ENCODE results near the gene PEG3.

The PEG3 gene

DNA sequence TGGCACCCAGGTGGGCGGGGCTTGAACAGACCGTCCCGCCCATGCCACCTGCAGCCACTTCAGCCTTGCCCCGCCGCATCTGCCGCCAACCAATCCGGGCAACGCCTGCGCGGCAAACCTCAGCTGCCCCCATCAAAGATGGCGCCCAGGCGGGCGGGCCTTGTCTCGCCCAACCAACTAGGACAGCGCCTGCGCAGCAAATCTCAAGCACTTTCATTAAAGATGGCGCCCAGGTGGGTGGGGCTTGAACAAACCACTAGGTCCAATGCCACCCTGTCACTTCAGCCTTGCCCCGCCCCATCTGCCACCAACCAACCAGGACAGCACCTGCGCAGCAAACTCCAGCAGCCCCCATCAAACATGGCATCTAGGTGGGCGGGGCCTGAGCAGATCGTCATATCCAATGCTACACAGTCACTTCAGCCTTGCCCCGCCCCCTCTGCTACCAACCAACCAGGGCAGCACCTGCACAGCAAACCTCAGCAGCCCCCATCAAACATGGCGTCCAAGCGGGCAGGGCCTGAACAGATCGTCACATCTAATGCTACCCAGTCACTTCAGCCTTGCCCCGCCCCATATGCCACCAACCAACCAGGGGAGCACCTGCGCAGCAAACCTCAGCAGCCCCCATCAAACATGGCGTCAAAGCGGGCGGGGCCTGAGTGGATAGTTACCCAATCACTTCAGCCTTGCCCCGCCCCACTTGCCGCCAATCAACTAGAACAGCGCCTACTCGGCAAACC, 1.4 kb downstream of the PEG3 start:
- no peak for DNase-seq

DNA sequence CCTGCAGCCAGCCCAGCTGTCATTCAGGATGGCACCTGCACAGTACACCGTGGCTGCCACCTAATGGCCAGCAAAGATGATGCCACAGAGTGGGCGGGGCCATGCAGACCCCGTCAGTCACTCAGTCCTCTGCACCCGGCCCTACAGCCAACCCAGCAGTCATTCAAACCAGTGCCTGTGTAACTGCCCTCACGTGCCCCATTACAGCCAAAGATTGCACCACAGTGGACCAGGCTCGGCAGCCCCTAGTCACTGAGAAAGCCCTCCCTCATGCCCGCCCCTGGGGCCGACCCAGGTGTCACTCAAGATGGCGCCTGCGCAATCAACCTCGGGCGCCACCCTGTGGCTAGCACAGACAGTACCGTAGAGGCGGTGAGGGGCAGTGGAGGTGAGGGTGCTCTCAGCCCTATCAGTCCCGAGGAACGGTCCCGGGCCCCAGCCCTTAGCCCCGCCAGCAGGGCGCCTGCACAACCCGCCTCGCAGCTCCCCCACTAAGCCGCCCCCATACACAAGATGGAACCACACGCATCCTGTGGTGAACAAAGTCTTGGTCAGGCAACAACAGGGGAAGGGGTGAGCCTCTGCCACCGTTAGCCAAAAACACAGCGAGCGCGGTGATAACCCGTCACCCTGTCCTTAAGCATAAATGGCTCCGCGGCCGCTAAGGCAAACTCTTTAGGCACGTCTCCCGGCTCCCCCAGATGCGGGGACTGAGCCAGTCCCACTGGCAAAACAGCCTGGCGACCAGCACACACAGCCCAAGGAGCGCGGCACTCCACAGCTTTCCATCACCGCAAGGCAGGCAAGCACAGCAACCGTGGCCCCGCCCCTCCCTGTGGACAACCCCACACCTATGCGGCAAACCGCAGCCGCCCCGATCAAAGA, 2.3 kb downstream of the PEG3 start:
- peak in 1 of 2 experiments; percentile 34 for DNase-seq

DNA sequence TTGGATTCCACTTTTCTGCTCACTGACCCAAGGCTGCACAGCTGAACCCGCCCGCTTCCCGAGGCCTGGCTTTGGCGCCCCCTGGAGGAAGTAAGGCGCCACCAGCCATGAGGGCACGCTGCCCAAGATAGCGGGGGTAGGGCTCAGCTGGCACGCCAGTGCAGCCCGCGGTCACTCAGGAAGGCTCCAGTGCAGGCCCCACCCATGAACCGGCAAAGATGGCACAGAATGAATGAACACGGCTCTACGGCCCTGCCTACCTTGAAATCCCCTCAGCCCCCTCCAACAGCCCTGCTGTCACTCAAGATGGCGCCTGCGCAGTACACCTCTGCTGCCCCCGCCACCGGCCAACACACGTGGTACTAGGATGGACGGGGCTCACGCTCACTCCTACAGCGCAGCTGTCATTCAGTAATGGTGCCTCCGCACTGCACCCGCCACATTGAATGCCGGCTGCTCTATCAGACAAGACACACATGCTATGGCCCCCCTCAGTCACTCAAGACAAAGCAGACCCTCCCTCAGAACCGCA, 3.0 kb downstream of the PEG3 start:
- peak; percentile 14 to 32 for DNase-seq

DNA sequence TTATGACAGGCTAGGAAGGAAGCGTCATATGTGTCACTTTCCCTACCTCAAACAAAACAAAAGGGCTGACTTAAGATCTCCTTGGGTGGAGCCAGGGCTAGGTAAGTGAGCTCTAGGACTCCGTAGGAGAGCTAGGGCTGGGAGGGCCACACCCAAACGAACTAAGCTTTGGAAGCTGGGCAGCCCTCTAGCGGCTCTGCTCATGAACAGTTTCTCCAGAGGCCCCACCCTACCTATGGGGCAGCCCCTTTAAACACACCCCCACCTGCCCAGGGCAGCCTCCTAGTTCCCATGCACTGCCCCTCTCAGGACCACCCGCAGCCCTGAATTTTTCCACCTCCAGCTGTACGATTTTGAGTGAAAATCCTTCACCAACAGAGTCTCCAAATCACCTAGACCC, 3.5 kb downstream of the PEG3 start:
- peak in 1 of 2 experiments; percentile 7 for DNase-seq

DNA sequence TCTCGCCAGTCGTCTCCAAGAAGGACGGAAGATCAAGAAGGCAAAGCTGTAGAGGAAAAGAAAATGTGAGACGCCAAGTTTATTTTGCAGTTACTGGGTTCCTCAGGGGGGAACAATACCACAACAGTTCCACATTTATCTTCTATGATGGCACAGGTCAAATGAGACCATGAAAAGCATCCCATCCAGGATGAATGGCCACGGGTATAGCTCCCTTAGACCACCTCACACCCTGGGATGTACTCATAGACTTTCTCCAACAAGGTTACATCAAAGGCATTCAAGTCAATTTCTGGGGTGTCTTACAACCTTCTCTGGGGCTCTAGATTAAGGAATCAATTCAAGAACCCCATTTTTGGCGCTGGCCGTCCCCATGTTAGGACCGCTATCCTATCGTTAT, 4.5 kb downstream of the PEG3 start:
- no peak for DNase-seq

DNA sequence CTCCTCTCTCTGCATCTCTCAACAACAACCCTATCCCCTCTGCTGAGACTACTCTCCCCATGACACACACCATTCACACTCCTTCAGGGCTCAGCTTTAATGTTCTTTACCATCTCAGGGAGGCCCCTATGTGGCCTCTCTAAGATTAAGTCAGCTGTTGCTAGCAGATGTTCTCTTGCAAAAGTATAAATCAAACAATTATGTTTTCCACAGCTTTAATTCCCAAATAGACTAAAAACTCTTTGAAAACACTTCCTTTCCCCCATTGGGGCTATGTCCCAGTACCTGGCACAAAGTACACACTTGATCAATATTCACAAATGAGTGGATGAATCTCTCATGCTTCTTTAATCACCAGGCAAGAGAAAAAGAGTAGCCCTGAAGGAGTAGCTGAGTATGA, 5.1 kb downstream of the PEG3 start:
- DNase-seq, result no peak

DNA sequence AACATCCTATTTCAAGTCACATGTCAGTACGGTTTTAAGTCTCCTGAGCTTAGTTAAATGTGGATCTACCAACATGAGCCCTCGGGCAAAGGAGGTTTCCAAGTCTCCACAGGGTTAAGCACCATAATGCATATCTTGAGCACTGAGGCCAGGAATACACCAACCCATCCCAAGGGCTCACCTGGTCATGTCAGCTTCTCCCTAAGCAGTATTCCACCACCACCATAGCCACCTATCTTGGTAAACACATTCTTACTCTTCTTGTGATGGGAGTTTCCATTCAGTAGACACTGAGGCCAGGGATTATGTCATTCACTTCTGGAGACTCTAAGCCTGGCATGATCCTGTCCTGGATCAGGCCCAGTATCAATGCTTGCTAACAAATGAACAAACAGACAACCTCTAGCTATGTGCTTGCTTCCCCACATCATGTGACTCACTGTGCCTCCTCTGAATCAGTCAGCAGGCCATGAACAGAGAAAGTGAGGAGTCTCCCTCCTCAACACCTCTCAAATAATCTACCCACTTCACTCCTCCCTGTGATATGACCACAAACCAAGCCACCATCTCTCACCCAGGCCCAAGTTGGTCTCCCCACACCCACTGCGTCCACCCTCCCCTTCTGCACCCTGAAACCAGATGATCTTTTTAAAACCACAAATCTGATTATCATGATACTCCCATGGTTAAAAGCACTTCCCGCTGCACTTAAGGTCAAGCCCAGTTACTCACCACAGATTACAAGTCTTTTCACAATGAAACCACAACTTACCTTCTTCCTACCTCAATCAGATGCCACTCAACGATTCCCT, 5.8 kb downstream of the PEG3 start:
- no peak for DNase-seq

DNA sequence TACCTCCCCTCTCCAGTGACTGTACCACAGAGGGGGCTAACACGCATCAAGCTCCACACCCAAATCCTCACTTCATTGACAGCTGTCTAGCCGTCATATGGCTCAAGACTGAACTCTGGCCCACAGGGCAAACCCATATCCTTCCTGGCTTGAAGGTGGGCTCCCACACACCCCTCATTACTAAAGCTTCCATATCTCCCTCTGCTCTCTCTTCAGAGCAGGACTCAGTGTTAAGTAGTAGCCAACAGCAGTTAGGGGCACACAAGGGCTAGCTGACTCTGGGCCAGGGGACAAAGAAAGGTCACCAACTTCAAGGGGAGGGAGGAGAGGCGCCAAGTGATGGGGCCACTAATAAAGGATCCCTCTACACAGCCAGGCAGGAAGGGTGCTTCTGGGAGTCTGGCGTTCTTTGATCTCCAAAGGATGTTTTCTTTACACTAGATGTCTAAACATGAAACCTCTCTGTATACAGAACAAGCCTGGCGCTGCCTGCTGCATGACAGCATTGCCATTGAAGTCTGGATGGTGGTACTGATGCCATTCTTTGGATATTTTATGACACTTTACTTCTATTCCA, 8.1 kb downstream of the PEG3 start:
- DNase-seq, result no peak

DNA sequence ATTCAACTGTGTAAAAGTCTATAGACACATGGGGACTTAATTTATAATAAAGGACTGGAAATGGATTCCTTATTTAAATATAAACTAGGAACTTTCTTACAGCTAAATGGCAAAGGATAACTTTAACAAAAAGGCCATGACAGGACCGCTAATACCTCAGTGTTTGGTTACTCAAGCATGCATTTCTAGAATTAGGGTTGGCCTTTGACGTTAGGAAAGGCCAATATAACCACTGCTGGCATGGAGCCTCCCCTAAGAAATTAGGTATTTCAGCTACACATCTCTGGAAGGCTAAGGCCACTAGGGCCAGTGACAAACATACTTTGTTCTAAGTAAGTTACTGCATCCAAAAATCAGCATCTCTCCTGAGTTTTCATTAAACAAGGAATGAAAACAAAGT, 9.3 kb downstream of the PEG3 start:
- DNase-seq, result no peak

DNA sequence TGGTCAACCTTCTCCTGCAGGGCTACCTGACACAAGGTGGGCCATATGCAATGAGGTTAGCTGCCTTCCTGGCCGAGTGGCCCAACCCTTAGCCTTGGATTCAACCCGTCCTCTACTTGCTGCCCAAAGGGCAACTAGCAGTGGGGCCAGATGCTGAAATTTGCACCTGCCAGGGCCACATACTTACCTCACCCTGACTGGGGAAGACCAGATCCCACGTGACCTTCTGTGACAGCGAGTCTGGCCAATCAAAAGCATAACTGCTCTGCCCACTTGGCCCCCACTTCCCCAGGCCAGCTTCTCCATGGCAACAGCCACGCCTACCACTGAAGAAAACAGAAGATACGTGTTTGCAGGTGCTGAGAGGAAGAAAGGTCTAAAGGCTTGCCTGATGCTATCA, 10.9 kb downstream of the PEG3 start:
- DNase-seq, result no peak

DNA sequence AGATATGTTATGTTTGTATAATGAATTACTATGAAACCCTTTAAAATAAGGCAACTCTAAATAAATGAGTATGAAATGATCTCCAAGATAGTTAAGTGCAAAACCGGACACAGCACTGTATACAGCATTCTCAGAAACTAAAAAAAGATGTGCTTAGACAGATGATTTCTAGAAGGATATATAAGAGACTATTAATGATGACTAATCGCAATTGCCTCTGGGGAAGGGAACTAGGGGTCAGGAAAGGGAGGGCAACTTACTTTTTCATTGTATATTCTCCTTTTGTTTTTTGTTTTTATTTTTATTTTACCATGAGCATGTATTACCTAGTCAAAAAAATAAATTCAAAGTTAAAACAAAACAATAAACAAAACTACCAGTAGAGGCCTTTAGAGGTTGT, 12.8 kb downstream of the PEG3 start:
- no peak for DNase-seq

DNA sequence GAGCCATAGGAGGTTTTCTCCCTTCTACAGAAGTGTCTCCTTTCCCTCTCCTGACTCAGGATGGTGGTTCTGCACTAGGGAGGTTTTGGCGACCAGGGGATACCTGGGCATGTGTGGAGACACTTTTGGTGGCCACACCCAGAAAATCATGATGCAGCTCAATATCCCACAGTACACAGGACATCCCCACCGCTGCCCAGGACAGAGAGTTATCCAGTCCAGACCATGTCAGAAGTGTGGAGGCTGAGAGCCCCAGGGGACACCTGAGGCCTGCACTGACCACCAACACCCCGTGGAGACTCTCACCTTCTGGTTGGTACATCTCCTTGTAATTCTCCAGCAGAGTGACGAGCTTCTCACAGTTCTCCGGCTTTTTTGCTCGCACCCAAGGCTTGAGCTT, 16.6 kb downstream of the PEG3 start:
- DNase-seq, result no peak

DNA sequence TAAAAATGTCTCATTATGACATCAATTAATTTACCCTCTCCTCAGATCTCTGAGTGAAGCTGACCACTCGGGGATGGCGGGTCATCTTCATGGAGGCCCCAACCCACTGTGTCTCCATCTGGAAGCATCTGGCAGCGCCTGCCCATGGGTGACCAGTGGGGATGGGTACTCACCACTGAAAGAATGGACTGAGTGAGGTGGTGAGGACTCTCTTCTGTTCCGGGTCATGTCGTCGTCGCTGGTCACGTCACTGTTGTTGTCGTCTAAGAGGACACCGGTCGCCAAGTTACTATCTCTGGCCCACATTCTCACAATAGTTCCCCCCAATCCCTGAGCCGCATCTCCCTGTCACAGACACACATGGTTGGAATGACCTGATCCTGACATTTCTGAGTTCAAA, 17.1 kb downstream of the PEG3 start:
- DNase-seq, result no peak

DNA sequence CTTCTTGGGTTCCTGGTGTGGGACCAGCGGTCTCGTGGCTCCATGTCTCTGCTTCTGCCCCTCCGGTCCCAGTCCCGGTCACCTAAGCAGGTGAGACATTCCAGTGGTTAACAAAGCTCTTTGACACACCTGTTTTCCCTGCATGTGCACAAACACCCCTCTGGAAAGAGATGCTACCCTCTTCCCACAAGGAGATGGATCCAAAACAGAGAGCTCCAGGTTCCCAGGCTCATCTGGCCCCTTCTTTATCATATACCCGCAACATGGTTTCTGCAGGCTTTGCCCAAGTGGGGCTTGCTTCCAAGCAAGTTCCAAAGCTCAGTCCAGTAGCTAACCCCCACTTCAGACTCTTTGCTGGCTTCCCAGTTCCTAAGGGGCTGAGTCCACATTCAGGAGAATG, 17.8 kb downstream of the PEG3 start:
- no peak for DNase-seq

DNA sequence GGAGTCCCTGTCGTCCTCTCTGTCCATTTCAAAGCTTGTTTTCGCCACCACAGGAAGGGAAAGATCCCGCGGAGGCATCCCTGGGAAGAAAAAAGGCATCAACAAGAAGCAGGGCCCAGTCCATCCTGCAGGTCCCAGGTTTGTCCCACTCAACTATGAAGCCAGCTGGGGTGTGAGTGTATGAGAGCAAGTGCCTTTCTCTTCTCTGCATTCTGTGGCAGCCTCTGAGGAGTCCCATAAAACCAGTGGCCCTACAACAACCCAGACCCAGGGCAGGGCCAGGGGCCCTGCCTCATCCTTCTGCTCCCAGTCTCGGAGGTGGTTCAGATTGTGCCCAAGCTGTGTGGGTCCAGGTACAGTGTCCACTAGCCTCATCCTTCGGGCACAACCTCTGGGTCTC, 18.9 kb downstream of the PEG3 start:
- no peak for DNase-seq

DNA sequence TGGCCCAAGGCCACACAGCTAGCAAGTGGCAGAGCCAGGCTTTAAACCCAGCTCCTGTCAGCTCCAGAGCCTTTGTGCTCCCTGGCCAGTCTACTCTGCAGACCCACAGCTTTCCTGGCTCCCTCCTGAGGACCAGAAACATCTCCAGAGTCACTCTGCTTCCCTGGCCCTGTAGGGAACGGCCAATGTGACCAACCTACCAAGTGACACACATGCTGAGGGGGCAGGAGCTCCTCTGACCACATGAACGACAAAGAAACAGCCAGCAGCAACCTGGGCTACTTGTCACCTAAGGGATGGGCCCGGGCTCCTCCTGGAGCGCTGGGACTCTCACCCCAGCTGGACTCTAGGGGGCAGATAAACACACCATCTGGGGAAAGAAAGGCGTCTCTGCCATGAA, 19.3 kb downstream of the PEG3 start:
- DNase-seq, result peak in 1 of 2 experiments; percentile 5

DNA sequence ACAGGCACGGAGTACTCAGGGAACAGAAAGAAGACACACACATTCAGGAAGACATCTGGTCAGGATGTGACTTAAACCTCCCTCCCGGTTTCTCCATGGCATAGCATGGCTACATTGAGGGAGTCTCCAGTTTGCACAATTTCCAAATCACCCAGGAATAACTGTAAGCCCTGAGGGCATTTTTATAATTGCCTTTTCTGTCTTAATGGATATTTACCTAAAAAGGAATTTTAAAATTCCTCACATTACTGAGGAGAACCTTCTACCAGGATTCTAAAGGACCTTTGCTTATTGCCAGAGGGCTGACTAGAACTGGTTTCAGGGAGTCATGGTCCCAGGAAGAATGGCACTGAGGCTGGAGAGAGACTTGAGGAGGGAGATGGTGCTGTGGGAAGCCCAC, 21.4 kb downstream of the PEG3 start:
- DNase-seq, result no peak

DNA sequence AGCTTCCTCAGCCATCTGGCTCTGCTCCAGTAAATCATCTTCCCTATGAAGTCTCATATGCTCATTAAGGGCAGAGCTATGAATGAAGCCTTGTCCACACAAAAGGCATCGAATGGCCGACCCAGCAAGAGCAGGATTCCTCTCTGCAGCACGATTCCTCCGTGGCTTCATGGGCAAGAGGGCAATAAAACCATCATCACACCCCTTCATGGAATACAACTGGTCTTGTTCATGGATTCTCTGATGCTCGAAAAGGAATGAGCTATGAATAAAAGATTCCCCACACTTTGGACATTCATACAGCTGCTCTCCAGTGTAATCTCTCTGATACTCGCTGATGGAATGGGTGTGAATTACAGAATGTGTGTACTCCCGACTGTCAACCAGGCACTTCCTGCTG, 25.9 kb downstream of the PEG3 start:
- DNase-seq, result no peak

DNA sequence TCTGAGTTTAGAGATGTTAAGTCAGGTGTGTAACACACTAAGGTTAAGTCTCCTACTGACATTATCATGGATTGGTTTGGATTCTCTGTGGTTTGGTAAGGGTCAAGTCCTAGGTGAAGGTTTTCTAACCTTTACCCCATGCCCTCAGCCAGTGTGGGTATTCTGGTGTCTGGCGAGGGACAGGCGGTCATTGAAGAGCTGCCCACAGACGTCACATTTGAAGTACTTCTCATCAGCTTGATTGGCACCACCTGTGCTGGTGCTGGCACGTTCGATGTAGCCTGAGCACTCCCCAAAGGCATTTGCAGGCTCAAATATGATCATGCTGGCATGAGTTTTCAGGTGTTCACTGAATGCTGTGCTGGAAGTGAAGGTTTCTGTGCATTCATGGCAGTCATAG, 27.0 kb downstream of the PEG3 start:
- DNase-seq, result no peak

DNA sequence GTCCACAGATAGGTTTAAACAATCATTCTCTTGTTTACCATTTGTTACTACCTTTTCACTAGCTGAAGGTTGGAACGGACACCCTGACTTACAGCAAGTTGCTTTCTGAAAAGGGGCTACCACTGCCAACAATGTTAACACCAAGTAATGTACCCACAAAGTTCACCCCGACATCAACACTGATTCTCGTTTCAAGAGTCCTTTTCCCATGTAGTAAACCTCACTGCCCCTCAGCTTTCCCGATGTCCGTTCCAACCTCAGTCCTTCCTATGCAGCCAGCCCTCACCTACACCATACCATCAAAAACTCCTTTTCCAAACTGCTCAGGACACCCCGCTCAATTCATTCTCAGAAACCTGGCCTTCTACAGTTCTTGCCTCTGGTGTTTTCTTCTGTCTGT, 29.0 kb downstream of the PEG3 start:
- DNase-seq, result no peak

DNA sequence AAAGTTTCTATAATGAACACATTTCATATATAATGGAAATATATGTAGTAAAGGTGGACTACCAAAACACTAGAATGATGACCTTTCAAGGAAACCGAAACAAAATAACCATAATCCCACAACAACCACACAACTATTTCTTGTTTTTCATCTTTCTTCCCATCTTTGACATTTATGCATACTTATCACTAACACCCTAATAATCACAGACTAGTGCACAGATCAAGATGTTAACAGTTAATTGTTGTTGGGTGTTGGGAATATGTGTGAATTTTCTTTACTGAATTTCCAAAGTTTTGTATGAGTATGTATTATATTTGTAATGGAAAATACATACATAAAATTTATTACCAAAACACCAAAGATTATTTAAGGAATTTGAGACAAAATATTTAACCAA, 30.3 kb downstream of the PEG3 start:
- no peak for DNase-seq

DNA sequence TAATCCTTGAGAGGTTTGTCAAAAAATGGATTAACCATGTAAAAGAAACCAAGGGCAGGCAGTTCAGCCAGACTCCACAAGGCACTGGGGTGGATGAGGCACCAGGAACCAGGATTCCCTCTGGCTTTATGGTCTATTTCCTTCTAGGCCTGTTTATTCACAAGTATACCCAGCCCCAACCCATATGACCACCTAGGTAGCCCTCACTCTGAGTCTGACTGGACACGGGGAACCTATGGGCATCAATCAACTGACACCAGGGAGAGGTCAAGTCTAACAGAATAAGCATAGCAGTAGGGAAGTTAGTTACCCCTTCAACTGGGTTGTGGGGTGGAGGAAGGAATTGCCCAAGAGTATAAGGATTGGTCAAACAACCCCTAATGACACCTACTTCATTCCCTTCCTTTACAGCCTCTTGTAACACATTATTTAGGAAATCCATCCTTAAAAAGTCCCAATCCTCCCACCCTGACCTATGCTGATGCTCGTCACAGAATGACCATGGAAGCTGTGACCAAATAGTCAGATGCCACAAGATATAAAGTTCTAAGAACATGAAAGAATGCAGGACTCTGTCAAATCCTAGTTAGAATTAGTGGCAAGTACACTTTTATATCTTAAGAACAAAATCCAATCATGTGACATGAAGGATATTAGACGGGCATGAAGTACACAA, 31.7 kb downstream of the PEG3 start:
- no peak for DNase-seq
